Subcutaneous abdominal adipose tissue (tissue), 5 donors: Measurements from ENCODE around the gene EPS15.
A peak's percentile ranks its signal among the peaks of the same experiment; 100 is the strongest.

ENCODE experiments used
- H3K27ac ChIP-seq: one replicate; pipeline ENCODE4 v1.7.0; 2013; ENCODE audit warnings: low read depth, mild to moderate bottlenecking, inconsistent platforms, low read length, moderate library complexity
- H3K27me3 ChIP-seq, 5 donors: one replicate each; pipeline ENCODE4 v1.7.0; 2013; ENCODE audit warnings: low read length in 5 of 5, inconsistent platforms in 1 of 5; ENCODE audit not compliant: control insufficient read depth in 5 of 5, insufficient read depth in 4 of 5
- H3K36me3 ChIP-seq, 5 donors: one replicate each; pipeline ENCODE4 v1.7.0; 2013; ENCODE audit warnings: low read length in 5 of 5; ENCODE audit not compliant: control insufficient read depth in 5 of 5, insufficient read depth in 5 of 5
- H3K4me1 ChIP-seq, 5 donors: one replicate each; pipeline ENCODE4 v1.7.0; 2013; ENCODE audit warnings: low read length in 5 of 5, mild to moderate bottlenecking in 3 of 5, moderate library complexity in 1 of 5; ENCODE audit not compliant: control insufficient read depth in 5 of 5, insufficient read depth in 5 of 5
- H3K4me3 ChIP-seq, 5 donors: one replicate each; pipeline ENCODE4 v1.7.0; 2013; ENCODE audit warnings: low read length in 5 of 5, low read depth in 1 of 5
- H3K9ac ChIP-seq, 5 donors: one replicate each; pipeline ENCODE4 v1.7.0; 2013; ENCODE audit warnings: low read length in 5 of 5, mild to moderate bottlenecking in 4 of 5, moderate library complexity in 3 of 5
- H3K9me3 ChIP-seq, 5 donors: one replicate each; pipeline ENCODE4 v1.7.0; 2013; ENCODE audit warnings: low read length in 5 of 5; ENCODE audit not compliant: control insufficient read depth in 5 of 5
- donor health status: healthy.
- donor health status: healthy.
- donor health status: healthy.
- donor health status: healthy.
- donor health status: healthy.

Gene EPS15

DNA sequence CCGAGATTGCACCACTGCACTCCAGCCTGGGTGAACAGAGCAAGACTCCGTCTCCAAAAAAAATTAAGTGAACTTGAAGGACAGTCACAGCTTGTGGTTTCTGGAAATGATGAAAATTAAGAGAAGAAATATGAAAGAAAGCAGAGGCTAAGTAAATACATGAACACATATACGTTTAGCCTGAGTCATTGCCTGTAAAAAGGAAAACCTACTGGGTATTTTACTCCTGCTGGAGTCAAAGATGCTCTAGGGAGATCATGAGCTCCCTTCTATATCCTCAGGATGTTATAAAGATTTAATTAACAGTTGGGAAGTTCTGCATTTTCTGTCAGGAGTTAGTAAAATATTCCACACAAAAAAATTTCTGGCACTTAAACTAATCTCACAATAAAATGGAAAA lies 145.2 kb downstream of the EPS15 start:
- Histone ChIP-seq H3K4me1 (no peaks in the 10 kb centered on the region), H3K9me3 (no peaks in the 10 kb centered on the region), H3K27me3 (no peaks in the 10 kb centered on the region), H3K27ac (no peak overlapping the region), H3K36me3 (peaks cover 28 to 57% (median 40%) of the 10 kb centered on the region in 5 donors), H3K9ac (no peak overlapping the region), H3K4me3 (no peak overlapping the region)

DNA sequence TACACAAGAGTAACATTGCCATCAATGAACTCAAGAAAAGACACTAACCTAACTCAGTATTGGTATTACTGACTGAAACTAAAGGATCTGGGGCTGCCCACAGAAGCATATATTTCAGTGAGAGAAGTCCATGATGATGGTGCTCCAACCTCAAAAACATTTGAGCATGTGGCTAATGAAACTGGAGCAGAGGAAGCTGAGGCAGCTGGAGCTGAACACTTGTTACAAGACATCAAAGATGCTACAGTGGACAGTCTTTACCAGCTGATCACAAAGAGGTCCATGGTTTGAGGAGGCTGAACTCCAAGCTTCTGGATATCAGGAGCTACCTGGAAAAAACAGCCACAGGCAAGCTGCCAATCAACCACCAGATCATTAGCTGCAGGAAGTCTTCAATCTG lies 146.5 kb downstream of the EPS15 start:
- Histone ChIP-seq H3K4me3 (no peak overlapping the region), H3K27me3 (no peaks in the 10 kb centered on the region), H3K9ac (no peak overlapping the region), H3K27ac (no peak overlapping the region), H3K4me1 (no peaks in the 10 kb centered on the region), H3K36me3 (peaks cover 22 to 52% (median 35%) of the 10 kb centered on the region in 5 donors), H3K9me3 (no peaks in the 10 kb centered on the region)

DNA sequence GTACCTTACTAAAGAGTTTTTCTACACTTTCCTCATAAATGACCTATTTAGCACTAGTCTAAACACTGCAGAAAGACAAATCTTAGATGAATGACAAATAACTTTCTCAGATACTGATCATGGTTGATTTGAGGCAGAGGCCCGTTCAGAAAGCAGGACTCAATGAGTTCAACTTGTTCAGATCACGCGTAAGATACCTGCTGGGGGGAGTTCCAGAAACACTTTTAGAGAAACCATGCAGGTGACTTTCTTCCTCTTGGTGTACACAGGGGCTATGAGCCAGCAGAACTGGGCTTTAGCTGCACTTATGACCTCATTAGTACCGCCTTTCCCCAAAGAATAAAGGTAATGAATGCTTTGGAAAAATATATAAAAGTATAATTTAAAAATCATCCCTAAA lies 149.9 kb downstream of the EPS15 start:
- Histone ChIP-seq H3K27me3 (no peaks in the 10 kb centered on the region), H3K9ac (no peak overlapping the region), H3K4me3 (no peak overlapping the region), H3K9me3 (no peaks in the 10 kb centered on the region), H3K27ac (no peak overlapping the region), H3K4me1 (no peaks in the 10 kb centered on the region), H3K36me3 (peaks cover 22 to 60% (median 37%) of the 10 kb centered on the region in 5 donors)

DNA sequence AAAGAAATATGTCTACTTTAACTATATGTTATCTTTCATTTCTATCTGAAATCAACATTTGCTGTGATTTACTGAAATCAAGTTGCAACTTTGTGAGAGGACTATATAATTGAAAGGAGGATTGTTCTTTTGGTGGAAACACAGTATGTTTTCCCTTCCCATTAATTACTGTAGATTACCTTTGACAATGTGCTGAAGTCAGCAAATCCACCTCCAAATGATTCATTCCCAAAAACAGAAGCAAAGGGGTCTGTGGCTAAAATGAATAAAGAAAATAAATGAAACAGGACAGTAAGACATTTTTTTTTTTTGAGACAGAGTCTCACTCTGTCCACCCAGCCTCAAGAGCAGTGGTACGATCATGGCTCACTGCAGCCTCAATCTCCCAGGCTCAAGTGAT lies 153.3 kb downstream of the EPS15 start:
- Histone ChIP-seq H3K27me3 (no peaks in the 10 kb centered on the region), H3K9me3 (no peaks in the 10 kb centered on the region), H3K4me1 (no peaks in the 10 kb centered on the region), H3K9ac (no peak overlapping the region), H3K4me3 (no peak overlapping the region), H3K27ac (no peak overlapping the region), H3K36me3 (peaks cover 29 to 52% (median 39%) of the 10 kb centered on the region in 5 donors)

DNA sequence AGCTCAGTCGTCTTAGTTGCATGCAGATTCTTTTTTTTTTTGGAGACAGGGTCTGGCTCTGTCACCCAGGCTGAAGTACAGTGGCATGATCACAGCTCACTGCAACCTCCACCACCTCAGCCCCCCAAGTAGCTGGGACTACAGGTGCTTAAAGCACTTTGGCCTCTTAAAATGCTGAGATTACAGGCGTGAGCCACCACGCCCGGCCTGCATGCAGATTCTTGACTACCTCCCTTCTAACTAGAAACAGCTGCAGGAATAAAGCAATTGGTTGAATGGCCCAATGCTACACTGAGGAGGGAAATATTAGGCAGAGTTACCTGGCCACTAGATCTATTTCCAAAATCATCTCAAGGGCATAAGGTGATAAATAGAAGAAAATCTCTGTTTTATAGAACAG lies 159.2 kb downstream of the EPS15 start:
- H3K4me1 ChIP-seq: no peaks in the 10 kb centered on the region
- H3K4me3 ChIP-seq: no peak overlapping the region

DNA sequence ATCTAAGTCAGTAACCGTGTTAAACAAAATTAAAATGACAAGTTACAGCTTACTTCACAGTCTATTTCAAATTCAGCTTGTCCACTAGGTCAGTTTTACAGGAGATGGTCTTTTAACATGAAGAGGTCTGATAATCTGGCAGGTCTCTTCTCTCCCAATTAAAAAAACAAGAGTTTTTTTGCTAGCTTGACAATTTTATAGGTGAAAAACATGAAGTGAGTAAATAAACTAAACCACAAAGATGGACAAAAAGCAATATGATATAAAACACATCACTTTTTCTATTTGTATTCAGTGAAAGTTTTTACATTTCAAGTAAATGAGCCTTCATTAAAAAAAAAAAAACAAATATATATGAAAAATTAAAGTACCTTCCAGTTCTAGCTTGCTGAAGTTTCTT lies 163.7 kb downstream of the EPS15 start:
- H3K27me3 ChIP-seq: no peaks in the 10 kb centered on the region
- H3K4me3 ChIP-seq: no peak overlapping the region
- H3K36me3 ChIP-seq: peaks cover 9 to 59% (median 32%) of the 10 kb centered on the region in 5 donors
- H3K9me3 ChIP-seq: no peaks in the 10 kb centered on the region
- H3K27ac ChIP-seq: no peak overlapping the region
- H3K4me1 ChIP-seq: no peaks in the 10 kb centered on the region
- H3K9ac ChIP-seq: no peak overlapping the region

More for the DNA sequence above, 159.2 kb downstream of the EPS15 start:
- Histone ChIP-seq H3K36me3 (peaks cover 35 to 66% (median 51%) of the 10 kb centered on the region in 5 donors), H3K27ac (no peak overlapping the region), H3K27me3 (no peaks in the 10 kb centered on the region), H3K9me3 (no peaks in the 10 kb centered on the region), H3K9ac (no peak overlapping the region)

DNA sequence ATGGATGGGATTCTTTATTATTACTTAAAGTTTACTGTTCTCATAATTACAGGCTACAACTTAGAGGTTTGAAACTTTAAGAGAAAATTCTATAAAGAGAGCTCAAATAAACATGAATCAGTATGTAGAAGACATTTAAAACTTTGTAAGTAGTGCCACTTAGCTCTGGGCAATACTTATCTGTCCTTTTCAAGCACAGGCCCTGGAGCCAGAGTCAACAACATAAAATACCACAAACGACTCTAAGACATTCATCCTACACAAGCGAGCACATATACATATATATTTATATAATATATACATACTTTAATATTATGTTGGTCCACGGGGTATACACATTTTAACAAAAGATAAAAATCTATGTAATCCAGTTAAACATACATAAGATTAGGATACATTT lies 164.7 kb downstream of the EPS15 start:
- no peaks in the 10 kb centered on the region for H3K9me3 ChIP-seq
- no peak overlapping the region for H3K4me3 ChIP-seq
- H3K27ac ChIP-seq: no peak overlapping the region
- H3K27me3 ChIP-seq: no peaks in the 10 kb centered on the region
- H3K36me3 ChIP-seq: peaks cover 9 to 50% (median 25%) of the 10 kb centered on the region in 5 donors
- H3K4me1 ChIP-seq: no peaks in the 10 kb centered on the region
- no peak overlapping the region for H3K9ac ChIP-seq

DNA sequence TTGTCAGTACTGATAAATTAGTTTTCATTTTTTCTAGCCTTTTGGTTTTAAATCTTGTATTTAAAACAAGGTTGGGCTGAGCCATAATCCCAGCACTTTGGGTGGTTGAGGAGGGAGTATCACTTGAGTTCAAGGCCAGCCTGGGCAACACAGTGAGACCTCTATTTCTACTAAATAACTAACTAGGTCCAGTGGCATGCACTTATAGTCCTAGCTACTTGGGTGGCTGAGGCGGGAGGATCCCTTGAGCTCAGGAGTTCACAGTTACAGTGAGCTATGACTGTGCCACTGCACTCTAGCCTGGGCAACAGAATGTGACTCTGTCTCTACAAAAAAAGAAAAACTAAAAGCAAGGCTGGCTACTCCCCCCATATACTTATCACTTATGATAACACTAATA lies 167.2 kb downstream of the EPS15 start:
- Histone ChIP-seq H3K36me3 (peaks cover 9 to 36% (median 25%) of the 10 kb centered on the region in 5 donors), H3K27me3 (no peaks in the 10 kb centered on the region), H3K4me1 (no peaks in the 10 kb centered on the region), H3K9me3 (no peaks in the 10 kb centered on the region), H3K27ac (no peak overlapping the region), H3K4me3 (no peak overlapping the region), H3K9ac (no peak overlapping the region)

DNA sequence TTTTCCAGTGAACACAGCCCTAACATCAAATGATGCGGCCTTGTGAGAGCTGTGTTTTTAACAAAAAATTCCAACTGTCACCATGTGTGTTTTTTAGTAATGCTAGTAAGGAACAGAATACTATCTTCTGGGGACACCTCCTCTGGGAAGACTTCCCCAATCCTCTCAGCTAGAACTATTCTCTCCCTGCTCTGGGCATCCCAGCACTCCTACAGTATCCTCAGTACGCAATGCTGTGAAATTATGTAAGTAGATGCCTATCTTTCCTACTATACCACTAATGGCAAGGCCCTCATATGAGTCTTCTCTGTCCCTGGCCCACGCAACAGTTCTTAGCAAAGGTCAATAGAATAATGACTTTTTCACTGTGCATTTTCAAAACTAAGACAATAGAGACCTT lies 169.2 kb downstream of the EPS15 start:
- no peak overlapping the region for H3K27ac ChIP-seq
- H3K9me3 ChIP-seq: no peaks in the 10 kb centered on the region
- peaks cover 6 to 10% (median 8%) of the 10 kb centered on the region in 5 donors for H3K27me3 ChIP-seq
- peaks cover 0 to 16% (median 11%) of the 10 kb centered on the region in 5 donors for H3K4me1 ChIP-seq
- peak overlapping the region in 1 of 5 donors; percentile 20 for H3K9ac ChIP-seq
- H3K4me3 ChIP-seq: no peak overlapping the region
- peaks cover 0 to 22% (median 9%) of the 10 kb centered on the region in 5 donors for H3K36me3 ChIP-seq

DNA sequence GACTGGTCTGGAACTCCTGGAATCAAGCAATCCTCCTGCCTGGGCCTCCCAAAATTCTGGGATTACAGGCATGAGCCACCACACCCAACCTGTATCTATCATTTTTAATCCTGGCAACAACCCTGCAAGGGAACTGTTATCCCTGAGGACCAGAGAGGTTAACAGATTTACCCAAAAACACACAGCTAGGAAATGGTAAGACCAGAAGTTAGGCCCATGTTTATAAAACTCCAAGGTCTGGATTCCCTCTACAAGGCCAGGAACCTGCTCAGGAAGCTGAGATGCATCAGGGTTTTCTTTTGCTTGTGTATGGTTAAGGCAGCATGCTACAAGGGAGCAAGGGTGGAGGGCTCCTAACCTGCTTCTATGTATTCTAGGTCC lies 170.9 kb downstream of the EPS15 start:
- Histone ChIP-seq H3K9me3 (no peaks in the 10 kb centered on the region), H3K27me3 (peaks cover 13 to 23% (median 20%) of the 10 kb centered on the region in 5 donors), H3K4me3 (no peak overlapping the region)

More for the DNA sequence above, 170.9 kb downstream of the EPS15 start:
- Histone ChIP-seq H3K4me1 (peaks cover 0 to 20% (median 16%) of the 10 kb centered on the region in 5 donors), H3K27ac (no peak overlapping the region), H3K36me3 (peaks cover 0 to 9% (median 0%) of the 10 kb centered on the region in 5 donors), H3K9ac (no peak overlapping the region)
